HG03460 (cell line): ENCODE measurements around the gene PON1.

Experiments
- ATAC-seq: cut with Tn5 transposase; IDR thresholded peaks from one replicate; pipeline ENCODE4 v1.9.1; 2021; ENCODE audit not compliant: unreplicated experiment

The PON1 gene

DNA sequence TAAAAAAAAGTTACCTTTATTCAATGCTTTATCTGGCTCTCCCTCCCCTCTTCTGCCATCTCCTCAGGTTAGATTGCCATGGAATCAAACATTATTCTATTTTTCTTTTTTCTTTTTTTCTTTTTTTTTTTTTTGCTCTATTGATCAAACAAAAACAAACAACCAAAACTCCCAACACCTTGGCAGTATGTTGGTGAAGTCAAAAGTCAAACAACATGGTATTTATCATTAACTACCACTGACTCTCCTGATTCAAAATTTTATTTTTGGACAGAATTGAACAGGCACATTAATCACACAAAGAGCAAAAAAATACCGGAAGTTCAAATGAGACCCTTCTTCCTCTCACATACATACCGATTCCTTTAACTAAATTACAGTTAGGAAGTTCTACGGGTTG lies 6.4 kb downstream of the PON1 start:
- ATAC-seq = no peak

DNA sequence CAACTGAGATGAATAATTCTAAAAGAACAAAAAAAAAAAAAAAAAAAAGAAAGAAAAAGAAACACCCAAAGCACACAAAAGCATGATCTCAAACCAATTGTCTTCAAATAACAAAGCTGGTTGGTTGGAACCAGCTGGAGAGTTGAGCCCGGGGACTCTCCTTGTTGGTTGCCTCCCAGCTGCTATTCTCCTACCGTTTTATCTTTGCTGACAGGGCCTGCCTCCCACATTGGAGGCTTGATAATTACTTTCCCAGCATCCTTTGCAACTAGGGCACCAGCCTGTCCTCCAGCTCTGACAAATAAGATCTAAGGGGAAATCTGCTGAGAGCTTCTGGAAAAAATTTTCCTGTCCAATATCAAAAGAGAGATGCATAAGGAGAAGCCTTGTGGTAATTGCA lies 6.8 kb downstream of the PON1 start:
- ATAC-seq = no peak

DNA sequence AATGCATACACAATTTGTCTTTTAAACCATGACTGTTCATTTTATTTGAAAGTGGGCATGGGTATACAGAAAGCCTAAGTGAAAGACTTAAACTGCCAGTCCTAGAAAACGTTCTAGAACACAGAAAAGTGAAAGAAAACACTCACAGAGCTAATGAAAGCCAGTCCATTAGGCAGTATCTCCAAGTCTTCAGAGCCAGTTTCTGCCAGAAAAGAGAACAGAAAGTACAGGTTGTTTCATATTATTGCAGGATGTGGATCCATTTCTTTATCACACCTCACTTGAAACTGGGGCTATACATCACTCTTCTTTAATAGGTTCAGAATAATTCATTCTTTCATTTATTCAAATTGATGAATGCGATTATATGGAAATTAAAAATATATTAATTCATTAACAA lies 7.7 kb downstream of the PON1 start:
- ATAC-seq = no peak

DNA sequence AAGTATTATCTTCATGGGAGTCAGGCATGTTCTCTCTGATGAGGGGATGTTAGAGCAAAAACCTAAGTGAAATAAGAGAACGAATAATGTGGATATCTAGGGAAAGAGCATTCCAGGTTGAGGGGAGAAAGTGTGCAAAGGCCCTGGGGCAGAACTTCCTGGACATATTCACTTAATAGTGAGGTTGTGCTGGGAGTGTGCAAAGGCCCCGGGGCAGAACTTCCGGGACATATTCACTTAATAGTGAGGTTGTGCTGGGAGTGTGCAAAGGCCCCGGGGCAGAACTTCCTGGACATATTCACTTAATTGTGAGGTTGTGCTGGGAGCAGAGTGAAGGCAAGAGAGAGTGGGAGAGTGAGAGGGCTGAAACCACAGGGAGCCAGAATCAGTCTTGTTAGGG lies 11.8 kb downstream of the PON1 start:
- ATAC-seq = no peak

DNA sequence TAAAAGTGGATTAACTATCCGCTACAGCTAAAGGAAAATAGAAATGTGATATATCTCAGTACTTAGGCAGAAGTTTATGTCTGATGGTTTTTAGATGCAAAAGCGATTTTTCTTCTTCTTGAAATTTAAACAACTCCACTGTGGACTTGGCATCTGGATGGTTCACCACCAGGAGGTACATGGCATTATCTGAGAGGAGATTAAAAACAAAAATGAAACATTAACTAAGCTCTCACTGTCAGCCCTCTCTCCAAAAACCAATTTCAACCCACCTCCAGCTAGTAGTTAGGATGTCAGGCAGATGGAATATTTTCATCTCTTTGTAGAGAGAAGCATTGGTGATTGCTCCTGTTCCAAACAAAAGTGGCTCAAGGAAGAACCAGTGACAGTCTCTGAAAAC lies 12.9 kb downstream of the PON1 start:
- ATAC-seq = no peak

DNA sequence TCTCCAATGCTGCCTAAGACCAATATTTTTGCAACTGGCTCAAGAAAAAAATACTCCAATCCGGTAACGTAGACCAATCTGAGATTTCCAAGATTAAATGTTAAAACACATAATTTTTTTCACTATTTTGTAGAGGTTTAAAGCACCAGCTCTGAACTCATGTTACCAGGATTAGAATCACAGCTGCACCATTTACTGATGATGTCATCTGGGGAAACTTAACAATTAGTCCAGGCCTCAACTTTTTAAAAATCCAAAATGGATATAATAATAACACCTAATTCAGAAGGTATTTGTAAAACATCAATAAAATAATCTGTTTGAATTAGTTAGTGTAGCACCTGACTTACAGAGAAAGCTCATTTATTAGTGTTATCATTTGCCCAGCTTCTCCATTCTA lies 14.4 kb downstream of the PON1 start:
- no peak for ATAC-seq

DNA sequence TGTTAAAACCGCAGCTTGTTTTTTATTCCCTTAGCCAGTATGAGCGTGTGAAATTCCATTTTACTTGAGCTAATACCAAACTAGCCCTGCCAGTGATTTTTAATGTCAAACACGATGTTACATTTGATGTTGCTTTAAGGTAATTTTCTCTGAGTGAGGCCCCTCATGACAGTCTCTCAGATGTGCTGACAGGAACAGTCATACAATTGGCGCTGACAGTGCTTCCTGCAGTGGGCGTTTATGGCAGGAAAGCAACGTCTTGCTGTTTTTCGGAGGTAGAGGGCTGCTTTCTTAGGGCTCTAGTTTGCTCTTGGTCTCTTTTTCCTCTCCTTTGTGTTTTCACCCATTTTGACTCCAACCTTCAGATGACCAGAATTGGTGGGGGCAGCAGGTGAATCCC lies 19.3 kb downstream of the PON1 start:
- no peak for ATAC-seq

DNA sequence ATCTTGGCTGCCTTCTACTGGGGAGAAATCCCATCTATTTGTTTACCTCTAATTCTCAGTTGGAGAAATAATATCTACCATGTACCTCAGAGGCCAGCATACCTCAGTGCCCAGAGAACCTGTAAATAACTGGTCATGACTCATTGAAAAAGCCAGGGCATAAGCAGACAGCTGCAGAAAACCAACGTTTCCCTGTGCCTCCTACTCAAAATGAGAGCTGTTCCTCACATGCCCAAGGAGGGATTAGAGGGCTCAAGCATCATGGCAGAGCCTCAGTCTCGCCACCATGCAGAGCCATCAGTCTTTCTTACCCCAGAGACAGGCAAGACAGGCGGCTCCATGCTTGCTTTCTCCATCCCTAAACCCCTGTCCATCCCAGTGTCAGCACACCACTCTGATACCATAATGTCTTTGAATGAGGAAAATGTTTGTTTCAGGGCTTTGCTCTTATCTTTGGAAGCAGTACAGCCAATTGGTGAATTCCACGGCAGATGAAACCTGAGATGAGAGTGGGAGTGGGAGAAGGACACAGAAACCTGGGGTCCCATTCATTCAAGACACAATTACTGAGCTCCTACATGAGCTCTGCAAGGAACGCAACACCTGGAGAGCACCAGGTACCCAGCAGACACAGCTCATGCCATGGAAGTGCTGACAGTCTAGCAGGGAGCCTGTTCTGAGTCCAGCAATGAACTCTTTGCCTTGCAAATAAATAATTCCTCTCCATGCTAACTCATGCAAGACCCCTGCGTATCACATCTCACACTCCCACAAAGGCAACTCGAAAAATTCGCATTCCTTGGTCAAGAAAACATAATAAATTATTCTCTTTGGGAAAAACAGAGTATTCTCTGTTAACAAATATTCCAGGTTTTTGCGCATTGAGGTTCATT lies 21.1 kb downstream of the PON1 start:
- ATAC-seq = no peak

DNA sequence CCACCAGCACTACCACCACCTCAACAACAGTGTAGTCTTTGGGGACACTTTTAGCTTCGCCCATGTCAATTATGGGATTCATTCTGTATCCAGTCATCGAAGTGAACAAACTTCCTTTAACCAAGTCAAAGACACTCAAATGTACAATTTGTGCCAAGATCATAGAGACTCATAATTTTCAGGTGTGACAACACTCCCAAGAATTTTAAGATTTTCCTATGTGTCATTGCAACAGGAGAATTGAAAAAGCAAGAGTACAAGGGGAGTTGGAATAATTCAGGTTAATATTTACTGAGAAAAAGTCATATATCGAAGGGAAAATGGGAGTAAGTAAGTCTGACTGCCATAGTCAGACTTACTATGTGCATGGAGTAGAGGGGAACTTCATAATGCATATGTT lies 26.2 kb downstream of the PON1 start:
- ATAC-seq = no peak

DNA sequence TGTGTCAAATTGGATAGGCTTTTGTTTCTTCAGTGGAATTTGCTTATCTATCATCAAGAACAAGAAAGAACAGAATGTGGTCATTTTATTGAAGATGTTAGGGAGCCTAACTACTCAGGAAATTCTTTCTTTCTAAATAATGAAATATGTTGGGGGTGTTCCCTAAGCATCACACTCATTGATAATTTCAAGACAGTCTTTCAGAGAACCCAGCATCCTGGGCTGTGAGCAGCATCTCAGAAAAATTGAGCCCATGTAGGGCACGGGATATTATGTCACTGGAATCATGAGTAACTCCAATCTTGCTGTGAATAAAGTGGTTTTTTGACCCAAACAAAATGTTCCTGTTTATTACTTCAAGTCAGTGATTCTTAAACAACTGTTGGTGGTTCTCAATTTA lies 27.3 kb downstream of the PON1 start:
- no peak for ATAC-seq

DNA sequence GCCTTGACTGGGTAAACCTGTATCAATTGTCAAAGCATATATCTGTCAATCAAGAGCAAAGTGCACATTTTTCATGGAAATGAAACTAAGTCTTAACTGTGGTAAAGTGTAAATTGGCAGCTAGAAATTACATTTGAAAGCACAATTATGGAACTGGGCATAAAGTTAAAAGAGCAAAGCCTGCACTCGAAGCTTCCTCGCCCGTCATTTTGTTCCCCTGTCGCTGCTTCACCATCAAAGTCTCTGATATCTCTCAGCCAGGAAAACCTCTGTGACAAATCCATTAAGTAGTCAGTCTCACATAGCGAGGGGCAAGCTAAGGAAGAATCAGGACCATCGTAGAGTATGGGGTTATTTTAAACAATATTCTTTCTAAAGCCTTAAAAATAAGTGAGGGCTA lies 27.9 kb downstream of the PON1 start:
- ATAC-seq = no peak

DNA sequence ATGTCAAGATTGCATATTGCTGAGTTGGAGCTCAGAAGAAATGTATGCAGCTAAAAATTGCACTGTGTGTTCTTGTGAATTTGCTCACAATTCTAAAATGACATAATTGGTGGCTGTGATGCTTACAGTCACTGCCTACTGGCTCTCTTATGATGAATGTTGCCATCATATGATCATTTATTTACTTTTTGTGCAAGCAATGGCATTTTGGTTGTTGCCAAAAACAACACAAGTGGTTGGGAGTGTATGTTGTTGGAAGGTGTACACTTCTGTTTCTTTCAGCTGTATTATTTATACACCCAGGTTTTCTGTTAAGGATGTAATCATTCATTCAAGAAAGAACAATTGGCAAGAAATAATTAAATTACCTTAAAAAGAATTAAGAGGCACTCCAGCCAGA lies 28.9 kb downstream of the PON1 start:
- no peak for ATAC-seq

DNA sequence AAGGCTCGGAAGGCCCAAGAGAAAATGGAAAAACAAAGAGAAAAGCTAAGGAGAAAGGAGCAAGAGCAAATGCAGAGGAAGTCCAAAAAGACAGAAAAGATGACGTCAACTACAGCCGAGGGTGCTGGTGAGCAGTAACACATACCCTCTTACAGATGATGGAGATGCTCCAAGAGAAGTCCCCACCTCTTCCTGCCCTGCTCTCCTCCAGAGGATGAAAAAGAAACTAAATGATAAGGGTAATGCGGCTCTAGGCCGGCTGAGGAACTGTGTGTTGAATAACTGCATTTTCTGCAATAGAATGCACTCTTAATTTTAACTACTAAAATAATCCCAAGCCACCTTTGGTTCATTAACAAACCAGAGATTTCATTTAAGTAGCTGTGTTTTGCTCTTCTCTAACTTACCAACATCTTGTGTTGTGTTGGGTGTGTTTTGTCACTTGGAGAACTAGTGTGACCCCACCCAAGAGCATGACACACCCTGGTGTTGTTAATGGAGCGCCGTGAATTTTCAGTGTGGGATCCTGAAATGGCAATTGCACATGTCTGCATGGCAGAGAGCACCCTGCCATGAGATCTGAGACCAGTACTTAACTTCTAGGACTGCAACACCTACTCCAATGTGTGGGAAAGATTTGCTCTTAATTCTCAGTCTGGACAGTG lies 34.0 kb downstream of the PON1 start:
- no peak for ATAC-seq

DNA sequence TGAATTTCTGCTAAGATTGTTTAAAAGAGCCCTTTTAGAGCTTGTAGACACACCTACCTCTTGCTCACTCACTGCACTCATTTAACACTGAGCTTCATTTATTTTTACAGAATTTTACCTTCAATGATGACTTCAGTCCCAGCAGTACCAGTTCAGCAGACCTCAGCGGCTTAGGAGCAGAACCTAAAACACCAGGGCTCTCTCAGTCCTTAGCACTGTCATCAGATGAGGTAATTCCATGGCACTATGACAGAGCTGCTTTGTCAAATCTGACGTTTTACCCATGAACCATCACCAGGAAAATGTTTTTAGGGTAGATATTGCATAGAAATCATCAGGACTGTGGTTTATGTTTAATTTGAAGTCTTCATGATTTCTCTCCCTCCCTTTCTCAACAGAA lies 38.2 kb downstream of the PON1 start:
- no peak for ATAC-seq

DNA sequence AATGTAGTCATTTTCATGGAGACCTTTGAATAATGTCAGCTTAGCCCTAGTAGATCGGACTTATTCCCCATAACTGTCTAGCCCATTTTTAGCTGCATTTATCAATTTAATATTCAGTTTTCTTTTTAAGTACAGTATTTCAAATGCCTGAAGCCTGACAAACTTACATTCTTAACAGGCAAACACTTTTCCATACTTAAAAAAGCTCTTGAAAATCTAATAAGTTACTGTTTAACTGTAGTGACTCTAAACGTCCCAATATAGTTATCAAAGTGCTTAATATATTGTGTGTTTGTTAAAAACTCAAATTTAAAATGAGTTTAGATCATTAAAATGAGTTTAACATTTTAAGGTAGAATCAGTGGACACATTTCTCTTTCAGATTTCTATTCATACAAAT lies 44.9 kb downstream of the PON1 start:
- ATAC-seq = no peak

DNA sequence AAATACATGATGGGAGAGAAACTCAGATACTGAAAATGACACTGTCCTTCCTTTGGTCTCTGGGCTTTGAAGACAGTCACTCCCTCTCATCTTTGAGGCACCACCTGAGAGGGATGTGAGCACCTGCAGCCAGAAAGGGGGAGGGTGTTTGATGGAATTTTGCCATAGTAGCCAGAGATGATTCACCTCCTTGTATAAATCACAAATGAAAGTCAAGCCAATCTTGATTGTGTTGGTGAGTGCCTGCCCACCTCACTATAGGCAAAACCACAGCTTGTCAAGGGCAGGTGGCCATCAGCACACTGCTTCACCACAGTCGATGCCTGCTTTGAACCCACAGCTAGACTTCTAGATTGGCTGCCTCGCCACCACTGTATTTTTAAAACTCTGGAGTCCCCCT lies 48.2 kb downstream of the PON1 start:
- no peak for ATAC-seq

DNA sequence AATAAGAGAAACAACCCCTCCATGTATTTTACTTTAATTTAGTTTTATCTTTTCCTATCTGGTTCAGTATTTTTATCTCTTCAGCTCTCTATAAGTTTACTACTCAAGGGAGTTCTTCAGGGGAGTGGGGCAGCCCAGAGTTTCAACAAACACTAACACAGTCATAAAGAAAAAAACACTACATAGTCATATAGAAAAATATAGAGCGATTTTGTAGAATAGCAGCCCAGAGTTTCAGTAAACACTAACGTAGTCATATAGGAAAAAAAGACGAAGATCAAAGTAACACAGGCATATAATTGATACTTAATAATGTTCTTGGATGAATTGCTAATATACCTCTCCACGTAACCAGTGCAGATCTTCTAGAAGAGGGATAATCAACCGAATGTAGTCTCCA lies 54.7 kb downstream of the PON1 start:
- ATAC-seq = no peak

DNA sequence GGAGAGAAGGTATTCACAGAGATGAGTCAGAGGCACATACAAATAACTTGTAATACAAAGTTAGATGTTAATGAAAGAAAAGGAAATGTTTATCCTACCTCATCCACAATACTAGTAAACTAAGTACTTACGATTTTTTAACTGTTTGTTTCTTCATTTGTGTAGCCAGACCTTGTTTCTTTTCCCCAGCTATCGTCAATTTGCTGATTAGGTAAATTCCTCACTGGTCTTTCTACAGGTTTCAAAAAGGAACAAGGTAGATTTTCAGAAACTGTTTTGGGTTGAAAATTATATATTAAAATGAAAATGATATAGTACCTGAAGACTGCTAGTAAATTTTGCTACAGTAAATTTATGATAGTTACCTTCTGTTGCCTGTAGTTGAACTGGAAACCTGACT lies 56.6 kb downstream of the PON1 start:
- no peak for ATAC-seq

DNA sequence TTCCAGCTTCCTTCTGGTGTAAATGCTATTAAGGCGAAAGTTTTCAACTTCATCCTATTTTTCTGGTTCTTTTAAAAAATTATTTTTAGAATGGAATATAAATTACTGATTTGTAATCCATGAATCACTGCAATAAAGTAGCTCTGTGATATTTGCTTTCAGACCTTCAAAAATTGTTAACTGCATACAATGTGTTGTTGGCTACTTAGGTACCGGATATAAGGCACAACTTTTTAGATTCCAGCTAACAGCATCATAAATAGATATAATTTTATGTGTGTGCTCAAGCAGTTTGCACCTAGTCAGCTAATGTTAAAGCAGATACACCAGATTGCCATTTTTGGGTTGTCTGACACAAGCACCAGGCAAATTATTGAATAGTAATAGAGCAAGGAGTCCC lies 58.7 kb downstream of the PON1 start:
- ATAC-seq = no peak

DNA sequence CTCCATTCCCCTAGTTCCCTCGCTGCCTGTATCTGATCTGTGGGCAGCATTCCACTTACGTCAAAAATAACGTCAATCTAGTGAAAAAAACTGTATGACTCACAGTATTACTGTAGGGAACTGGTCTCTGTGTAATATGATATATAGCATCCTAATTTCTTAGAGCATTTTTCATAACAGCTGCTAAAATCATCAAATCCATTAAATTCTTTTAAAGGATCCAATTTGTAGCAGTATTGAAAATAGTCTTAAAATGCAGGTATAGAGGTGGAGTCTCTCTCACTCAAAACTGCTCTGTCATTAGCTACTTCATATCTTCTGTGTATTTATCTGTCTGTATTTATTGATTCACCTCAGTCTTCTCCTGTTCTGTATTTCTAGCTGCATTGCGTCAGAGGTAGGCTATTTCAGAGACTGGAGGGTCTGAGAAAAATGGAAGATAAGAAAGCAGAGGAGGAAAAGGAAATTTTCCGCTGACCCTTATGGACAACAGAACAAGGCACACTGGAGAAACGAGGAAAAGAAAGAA lies 59.9 kb downstream of the PON1 start:
- no peak for ATAC-seq

DNA sequence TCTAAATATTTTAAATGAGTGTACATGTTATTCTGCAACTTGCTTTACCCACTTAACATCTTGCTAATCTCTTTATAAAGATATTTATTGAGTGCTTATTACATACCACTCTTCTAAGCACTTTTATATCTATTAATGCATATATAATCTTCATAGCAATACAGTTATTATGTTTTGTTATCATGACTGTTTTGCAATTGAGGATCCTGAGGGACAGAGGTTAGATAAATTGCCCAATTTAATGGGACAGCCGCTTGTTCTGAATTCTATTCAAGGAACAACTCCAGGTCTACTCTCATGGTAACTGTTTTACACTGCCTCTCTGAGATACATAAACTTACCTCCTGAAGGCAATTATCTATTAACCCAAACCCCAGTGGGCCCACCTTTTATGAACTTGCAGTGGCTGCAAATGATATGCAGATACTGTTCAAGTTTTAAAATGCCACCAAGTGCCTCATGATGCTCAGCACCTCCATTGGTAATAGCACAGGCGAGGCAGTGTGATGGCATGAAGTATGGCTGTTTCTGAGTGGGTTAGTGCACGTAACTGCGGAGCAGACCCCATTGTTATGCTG lies 60.5 kb downstream of the PON1 start:
- no peak for ATAC-seq

DNA sequence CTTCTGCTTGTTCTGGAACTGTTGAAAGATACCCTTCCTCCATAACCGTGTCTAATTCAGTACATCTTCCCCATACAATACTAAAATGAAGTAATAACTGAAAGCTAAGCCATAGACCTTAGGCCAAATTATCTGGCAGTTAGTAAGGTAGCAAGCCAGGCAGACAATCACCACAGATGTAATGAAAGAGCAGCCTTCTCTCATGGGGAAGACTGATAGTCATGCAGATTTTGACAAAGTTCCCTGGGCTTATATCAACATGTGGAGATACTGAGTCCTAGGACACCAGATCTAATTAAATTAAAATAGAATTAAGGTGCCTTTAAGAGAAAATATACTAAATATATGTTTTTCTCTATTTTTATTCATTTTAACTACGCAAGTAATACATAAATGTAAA lies 61.5 kb downstream of the PON1 start:
- ATAC-seq = no peak
